GM19035 (cell line): ENCODE data around the gene ZNF416.

Experiments
- ATAC-seq: cut with Tn5 transposase; IDR thresholded peaks from one replicate; pipeline ENCODE4 v1.9.1; 2021; ENCODE audit not compliant: unreplicated experiment

The ZNF416 gene

DNA sequence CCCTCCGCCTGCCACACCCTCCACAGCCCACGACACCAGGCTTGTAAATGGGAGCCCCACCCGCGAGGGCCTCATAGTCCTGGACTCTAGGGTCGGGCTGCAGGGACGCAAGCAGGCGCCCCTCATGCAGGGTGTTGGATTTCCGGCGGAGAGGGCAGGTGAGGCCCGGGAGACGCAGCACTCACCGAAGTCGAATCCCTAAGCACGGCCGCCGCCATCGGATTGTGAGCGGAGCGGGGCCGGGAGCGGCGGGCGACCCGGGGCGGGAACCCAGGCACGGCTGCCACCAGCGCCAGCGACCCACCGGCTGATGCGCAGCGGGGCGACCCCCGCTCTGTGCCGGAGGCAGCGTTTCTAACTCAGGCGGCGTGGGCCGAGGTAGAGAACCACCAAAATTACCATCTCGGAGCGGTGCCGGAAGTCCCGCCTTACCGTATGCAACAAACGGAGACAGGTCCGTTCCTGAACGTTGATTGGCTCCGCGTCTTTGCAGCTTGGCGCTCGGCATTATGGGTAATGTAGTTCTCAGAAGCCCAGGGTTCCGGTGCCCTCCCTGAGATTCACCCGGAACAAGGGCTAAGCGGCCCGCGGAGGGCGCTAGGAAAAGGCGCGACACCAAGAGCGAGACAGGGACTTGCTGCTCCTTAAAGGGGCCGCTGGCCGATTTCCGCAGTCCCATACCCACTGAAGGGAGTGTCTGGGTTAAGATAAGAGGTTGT, at the start of gene ZNF416:
Gene ZNF416 (minus strand): TSS at position 425 of the 719 bp plus-strand sequence. CDS start 207 bp downstream, at position 218.
- peak; percentile 93 for ATAC-seq

DNA sequence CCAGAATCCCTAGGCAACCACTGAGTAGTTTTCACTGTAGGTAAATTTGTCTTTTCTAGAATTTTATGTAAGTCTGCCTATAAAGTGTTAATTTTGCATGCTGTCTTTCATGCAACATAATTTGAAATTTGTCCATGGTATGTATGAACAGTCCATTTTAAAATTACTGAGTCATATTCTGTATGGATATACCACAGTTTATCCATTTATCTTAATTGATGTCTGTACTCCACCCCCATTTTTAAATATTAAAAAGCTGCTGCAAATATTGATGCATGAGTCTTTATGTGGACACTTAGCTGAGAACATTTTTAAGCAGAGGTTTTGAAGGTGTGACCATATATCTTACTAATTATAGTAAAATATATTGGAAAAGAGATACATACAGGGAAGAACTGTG, 44.4 kb upstream of the ZNF416 start:
- ATAC-seq = no peak

DNA sequence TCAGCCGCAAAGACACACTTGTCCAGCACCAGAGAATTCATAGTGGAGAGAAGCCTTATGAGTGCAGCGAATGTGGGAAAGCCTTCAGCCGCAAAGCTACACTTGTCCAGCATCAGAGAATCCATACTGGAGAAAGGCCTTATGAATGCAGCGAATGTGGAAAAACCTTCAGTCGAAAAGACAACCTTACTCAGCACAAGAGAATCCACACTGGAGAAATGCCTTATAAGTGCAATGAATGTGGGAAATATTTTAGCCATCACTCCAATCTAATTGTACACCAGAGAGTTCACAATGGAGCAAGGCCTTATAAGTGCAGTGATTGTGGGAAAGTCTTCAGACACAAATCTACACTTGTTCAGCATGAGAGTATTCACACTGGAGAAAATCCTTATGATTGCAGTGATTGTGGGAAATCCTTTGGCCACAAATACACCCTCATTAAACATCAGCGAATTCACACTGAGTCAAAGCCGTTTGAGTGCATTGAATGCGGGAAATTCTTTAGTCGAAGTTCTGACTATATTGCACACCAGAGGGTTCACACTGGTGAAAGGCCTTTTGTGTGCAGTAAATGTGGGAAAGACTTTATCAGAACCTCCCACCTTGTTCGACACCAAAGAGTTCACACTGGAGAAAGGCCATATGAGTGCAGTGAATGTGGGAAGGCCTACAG, 42.1 kb upstream of the ZNF416 start:
- no peak for ATAC-seq

DNA sequence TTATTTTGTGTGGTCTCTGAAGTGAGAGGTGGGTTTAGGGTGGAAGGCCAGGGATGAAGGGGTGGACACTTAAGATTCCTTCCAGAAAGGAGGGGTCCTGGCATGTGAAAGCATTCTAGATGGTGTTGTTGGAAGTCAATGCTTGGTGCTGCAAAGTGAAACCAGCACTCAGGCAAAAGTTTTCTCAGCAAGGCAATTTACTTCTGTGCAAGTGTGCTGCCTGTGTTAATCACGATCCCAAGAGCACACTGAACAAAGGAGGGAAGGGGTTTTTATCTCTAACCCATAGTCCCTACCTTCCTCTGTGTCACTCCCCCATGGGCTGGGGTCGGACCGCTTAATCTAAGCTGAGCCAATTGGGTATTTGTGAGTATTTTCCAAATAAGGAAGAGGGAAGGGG, 36.6 kb upstream of the ZNF416 start:
- ATAC-seq = no peak

DNA sequence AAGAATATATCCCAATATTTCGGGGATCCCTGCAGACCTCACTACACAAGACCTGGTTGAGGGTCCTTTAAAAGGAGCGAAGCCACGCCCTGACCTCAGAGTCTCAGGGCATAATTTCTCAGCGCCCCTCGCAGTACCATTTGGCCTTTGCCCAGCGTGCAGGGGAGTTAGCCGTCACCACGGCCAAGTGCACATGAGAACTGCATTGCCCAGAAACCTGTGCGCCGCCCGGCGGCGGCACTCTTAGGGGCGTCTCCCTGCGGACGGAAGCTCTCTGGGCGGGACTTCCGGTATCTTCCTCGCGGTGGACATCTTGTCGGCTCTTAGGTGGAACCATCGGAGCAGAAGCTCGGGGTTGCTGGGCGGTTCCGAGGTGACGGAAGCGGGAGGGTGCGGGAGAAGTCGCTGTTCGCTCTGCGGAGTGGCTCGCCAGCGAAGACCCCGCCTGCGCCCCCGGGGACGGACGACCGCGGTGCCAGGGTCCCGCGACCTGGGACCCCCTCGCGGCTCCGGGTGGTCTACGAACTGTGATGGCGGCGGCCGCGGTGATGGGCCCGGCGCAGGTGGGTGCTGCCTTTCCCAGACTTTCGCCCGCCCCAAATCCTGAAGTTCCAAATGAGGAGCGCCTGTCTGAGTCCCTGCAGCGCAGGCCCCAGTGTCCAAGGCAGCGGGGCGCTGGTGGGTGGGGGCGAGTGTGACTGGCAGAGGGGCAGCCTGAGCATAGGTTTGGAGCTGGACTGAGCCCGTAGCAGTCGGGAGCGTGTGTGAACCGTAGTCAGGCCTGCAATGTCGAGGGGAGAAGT, 35.4 kb upstream of the ZNF416 start, which contains the start of gene ZNF134:
Gene ZNF134 (plus strand): TSS at position 302 of the 803 bp plus-strand sequence. CDS start 5,227 bp downstream, outside the sequence.
- peak; percentile 95 for ATAC-seq

DNA sequence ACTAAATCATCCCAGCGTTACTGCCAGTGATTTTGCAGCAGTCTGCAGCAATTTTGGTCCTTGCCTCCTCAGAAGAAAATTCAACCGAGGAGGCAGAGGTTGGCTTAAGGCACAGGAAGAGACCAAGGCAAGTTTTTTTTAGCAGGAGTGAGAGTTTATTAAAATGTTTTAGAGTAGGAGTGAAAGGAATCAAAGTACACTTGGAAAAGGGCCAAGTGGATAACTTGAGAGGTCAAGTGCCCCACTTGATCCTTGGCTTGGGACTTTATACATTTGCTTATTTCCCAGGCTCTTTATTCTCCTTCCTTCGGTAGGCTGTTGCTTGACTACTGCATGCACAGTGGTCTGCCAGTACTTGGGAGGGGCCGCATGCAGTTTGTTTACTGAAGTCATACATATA, 32.4 kb upstream of the ZNF416 start:
- ATAC-seq = no peak

DNA sequence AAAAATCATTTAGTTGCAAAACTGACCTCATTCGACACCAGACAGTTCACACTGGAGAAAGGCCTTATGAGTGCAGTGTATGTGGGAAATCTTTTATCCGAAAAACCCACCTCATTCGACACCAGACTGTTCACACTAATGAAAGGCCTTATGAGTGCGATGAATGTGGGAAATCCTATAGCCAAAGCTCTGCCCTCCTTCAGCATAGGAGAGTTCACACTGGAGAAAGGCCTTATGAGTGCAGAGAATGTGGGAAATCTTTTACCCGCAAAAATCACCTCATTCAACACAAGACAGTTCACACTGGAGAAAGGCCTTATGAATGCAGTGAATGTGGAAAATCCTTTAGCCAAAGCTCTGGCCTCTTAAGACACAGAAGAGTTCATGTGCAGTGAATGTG, 28.2 kb upstream of the ZNF416 start:
- no peak for ATAC-seq

DNA sequence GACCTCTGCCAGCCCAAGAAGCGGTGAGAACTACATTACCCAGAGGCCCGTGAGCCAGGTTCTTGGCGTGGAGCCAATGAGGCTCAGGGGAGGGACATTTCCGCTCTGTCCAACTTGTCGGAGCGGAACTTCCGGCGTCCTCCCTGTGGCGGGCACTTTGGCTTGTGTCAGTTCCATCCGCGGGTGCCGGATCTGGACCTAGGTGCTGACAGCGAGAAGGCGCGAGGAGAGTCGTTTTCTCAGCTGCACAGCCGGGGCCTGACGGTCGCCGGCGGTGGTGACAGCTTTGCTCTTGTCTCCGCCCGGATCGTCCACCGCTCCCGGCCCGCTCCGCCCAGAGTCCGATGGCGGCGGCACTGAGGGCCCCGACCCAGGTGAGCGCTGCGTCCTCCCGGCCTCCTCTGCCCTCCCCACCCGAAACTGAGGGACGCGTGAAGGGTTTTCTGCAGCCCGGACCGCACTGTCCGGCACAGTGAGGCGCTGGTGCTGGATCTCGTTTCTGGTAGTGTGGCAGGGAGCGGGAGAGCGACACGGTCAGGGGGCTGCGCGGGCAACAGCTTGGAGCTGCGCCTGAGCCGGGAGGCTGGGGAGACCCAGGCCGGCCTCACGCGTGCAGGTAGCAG, 21.2 kb upstream of the ZNF416 start, which contains the start of gene ZNF530:
Gene ZNF530 (plus strand): TSS at position 125 of the 623 bp plus-strand sequence. CDS start 4,461 bp downstream, outside the sequence.
- peak; percentile 95 for ATAC-seq

DNA sequence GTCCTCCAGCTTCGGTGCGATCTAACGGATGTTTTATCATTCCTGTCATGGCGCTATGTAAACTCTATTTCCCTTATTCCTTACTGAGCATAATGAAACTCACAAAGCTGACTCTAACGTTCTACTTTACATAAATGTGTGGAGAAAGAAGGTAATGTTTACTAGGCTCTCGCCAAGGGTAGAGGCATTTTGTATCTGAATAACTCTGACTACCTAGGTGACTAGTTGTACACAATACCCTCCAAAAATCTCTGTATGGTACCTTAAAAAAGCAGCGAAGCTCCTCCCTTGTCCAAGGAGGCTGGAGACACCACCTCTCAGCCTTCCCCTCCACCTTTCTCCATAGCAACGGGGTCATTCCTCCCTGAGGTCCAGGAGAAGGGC, 20.7 kb upstream of the ZNF416 start:
- ATAC-seq = peak; percentile 14

DNA sequence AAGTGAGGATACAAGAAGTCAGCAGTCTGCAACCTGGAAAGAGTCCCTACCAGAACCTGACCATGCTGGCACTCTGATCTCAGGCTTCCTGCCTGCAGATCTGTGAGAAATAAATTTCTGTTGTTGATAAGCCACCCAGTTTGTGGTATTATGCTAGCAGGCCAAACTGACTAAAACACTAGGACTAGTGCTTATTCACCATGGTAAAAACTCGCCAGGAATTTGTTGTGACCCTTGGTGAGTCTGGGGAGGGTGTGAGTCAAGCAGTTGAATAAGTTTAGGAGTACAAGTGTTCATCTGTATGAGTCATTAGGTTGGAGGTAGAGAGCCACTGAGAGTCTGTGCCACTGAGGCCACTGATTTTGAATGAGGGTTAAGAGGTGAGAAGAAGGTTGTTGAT, 8.8 kb upstream of the ZNF416 start:
- no peak for ATAC-seq

DNA sequence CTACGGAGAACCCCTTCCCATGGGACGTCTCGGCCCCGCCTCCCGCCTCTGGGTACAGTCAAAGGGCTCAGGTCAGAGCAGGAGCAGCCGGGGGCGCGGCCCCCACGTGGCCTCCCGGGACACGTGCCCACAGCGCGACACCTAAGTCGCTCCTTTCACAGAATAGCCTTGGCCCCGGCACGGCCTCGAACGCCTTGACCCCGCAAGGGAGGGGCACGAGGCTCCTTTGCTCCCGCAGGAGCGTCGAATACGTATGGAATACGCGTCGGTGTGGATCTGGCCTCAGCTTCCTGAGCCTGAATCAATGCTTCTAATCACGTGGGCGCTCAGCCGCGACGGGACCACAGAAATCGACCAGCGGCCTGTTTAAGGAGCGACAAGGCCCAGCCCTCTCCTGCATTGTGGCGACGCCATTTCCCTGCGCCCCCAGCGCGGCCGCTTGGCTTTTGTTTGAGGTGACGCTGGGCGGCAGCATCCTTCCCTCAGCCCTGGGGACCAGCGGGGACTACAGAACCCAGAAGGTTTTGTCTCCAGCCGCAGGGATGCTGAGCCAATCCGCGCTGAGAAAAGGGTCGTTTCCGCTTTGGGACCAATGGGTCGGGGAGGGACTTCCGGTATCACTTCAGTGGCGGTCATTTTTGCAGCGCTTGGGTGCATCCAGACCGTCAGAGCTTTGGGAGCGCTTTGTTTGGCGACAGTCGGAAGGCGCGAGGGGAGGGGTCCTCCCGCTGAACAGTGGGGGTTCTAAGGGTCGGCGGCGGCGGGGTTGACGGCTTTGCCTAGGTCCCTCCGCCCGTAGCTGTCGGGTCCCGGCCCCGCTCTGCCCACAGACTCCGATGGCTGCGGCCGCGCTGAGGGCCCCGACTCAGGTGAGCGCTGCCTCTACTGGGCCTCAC, 5.1 kb upstream of the ZNF416 start, which contains the start of gene ZIK1:
Gene ZIK1 (plus strand): TSS at position 625 of the 896 bp plus-strand sequence. CDS start 212 bp downstream, at position 837.
- ATAC-seq = no peak

DNA sequence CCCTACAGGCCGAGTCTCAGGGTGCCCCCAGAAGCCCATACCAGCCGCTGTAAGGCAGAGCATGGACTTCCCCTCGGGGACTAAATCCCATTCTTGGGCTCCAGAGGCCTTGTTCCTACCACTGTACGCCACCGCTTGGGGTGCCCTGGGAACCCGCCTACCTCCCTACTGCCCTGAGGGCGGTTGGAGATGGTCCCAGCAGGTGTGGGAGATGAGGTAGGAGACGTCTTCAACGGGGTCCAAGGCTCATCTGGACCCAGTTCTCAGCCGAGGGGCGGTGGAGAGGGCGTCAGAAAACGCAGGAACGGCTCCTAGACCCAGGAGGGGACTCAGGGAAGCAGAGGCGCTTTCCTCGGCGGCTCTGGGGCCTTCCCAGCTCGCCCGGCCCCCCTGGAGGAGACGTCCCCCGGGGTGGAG, 4.4 kb upstream of the ZNF416 start:
- ATAC-seq = no peak

DNA sequence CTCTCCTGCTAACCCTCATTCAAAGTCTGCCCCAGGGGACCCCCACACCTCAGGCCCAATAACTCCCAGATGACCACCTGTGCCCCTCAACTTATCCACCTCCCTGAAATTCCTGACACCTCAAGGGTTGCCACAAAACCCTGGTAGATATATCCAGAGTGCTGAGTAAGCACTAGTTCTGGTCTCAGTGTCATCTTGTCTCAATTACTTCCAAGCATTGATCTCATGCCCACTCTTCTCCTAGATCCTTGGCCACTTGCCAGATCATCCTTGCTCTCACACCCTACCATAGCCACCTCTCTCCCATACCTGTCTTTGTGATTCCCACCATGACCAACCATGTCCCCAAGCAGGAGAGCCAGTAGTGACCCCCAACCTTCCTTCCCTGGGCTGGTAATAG, 2.0 kb downstream of the ZNF416 start:
- no peak for ATAC-seq

DNA sequence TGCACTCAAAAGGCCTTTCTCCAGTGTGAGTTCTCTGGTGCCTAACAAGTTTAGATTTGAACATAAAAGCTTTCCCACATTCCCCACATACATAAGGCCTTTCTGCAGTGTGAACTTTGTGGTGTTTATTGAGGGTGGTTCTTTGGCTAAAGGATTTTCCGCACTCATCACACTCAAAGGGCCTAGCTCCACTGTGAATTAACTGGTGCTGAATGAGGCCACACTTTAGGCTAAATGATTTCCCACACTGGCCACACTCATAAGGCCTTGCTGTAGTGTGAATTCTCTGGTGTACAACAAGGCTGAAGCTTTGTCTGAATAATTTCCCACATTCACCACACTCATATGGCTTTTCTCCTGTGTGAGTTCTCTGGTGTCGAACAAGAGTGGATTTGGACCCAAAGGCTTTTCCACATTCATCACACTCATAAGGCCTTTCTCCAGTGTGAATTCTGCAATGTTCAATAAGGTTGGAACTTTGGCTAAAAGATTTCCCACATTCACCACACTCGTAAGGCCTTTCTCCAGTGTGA, 6.2 kb downstream of the ZNF416 start:
- ATAC-seq = no peak

DNA sequence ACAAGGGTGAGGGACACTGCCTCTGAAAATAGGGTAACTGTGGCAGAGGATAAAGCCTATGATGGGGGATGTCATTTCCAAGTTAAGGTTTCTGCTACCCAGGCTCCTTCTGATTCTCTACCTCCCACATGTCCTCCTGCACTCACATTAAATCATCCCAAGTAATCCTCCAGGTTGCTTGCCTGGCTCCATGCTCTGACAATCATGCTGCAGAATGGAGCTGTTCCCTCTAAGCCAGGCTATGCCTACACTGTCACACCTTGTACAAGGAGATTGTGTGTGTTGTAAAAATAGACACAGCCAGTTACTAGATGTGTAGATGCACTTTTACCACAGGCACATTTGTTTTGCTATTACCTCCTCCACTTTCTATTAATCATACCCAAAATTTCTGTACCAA, 8.0 kb downstream of the ZNF416 start:
- ATAC-seq = no peak

DNA sequence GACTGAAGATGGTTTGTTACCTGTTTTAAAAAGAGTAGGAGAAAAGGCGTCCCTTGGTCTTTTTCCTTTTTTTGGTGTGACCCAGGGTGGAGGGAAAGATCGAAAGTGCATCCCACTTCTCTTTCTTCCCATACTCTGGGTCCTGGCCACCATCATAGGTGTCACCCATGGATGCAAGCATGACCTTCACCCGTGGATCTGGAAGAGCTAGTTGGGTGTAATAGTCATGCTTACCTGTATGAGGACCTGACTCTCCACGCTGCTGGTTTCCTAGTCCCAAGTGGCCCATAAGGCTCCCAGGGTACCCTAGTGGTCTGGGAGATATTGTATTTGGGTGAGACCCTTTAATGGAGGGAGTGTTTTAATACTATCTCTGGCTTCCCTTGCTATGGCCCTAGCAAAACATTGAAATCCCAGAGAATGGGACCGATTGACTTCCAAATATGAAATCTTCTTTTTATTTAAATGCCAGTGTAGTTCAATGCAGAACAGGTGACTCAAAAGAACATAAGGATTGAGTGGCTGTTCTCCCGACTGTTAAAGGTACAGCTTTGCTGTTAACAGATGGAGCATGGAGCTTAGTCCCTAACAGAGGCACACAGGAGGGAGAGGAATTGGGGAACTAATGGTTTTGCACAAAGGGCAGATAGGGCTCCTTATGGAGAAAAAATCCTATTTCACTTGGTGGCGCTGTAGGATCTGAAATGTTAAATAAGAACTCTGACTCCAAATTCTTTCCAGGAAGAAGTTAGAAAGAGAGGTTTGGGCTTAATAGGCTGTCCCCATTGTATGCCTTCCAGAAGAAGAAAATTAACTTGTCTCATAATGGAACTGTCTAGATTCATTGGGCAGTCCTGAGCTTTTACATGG, 12.1 kb downstream of the ZNF416 start:
- ATAC-seq = no peak

DNA sequence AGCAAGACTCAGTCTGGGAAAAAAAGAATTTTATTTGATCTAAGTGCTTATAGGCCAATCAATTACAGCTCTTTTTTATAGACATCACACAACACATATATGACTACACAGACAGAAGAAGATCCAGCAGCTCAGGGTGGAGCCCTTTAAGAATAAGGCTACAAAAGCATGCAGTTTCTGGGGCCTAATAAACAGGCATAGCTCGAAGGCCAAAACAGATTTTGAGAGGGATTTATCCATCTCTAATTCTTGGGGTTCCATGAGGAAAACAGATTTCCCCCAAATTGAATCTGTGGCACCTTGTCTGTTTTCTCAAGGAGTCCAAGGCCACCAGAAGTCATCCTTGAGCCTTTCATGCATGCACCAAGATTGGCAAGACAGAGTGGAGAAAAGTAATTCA, 15.2 kb downstream of the ZNF416 start:
- no peak for ATAC-seq

DNA sequence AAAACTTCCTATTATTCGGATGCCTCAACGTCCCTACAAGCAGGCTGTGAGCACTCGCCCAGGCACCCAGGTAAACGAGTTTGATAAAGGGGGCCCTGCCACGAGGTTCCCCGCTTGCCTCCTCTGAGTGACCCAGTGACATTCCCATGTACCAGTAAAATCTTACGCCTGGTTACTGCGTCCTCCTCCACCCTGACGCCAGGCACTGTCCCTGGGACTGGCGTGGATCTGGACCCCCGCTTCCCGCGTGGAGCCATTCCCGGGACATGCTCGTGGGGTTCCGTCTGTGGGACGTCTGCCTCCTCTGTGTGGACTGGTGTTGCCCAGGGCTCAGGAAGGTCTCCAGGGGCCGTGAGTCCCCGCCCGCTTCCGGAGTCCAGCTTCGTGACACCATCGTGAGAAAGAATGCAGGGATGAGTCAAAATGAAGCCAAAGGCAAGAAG, 18.6 kb downstream of the ZNF416 start:
- peak; percentile 14 for ATAC-seq
